ENCODE measurements around the gene PTPN22. TPM values are rescaled to one million over a fixed set of nuclear protein-coding genes. Genes with fewer than 3 reads are reported as not detected.
A peak's percentile ranks its signal among the peaks of the same experiment; 100 is the strongest.

Gene PTPN22
- polyA plus RNA-seq, 1 experiment: 0.02 TPM

- H3K4me3 ChIP-seq (ENCODE audit: low read depth, low read length): no peak overlapping the region
- no peaks in the 10 kb centered on the region for H3K27me3 ChIP-seq (ENCODE audit: control insufficient read depth, insufficient read depth, low read length)
- ChIA-PET POLR2A (no interaction called here), CTCF (interaction anchor here (0.9 to 1.0 kb wide), 2 partner anchors 11 to 15 kb away, joined by 3 to 4 read pairs; partner anchors contain the start of gene BCL2L15)
- no peak for DNase-seq (ENCODE audit: low read depth)
- no peaks in the 10 kb centered on the region for H3K36me3 ChIP-seq (ENCODE audit: control insufficient read depth, insufficient read depth, low read length)
- no peak for TF ChIP-seq CTCF (IDR thresholded peaks at IDR 0.05; ENCODE audit: insufficient read depth, low read depth, low read length)
These were observed 865 bp upstream of the PTPN22 start for GRCh38 chr1:113872219-113872935.

- ChIA-PET CTCF (interaction anchor here (1.5 to 2.1 kb wide), 2 partner anchors 10 to 58 kb away, joined by 3 to 6 read pairs; partner anchors contain the start of gene HIPK1), POLR2A (no interaction called here)
- Histone ChIP-seq H3K4me3 (ENCODE audit: low read depth, low read length) (no peak overlapping the region), H3K27me3 (ENCODE audit: control insufficient read depth, insufficient read depth, low read length) (no peaks in the 10 kb centered on the region), H3K36me3 (ENCODE audit: control insufficient read depth, insufficient read depth, low read length) (no peaks in the 10 kb centered on the region)
- DNase-seq (ENCODE audit: low read depth): no peak
- no peak for TF ChIP-seq CTCF (IDR thresholded peaks at IDR 0.05; ENCODE audit: insufficient read depth, low read depth, low read length)
These were observed 734 bp downstream of the PTPN22 start for GRCh38 chr1:113870778-113871177.

GRCh38 chr1:113868387-113869083, 3.0 kb downstream of the PTPN22 start:
- H3K4me3 ChIP-seq (ENCODE audit: low read depth, low read length): no peak overlapping the region
- H3K27me3 ChIP-seq (ENCODE audit: control insufficient read depth, insufficient read depth, low read length): no peaks in the 10 kb centered on the region
- no peak for DNase-seq (ENCODE audit: low read depth)
- POLR2A ChIA-PET: interaction anchor here (0.6 kb wide), 1 partner anchor 17 kb away, joined by 3 read pairs; no protein-coding TSS in a partner anchor
- CTCF ChIA-PET: interaction anchor here (0.9 to 2.1 kb wide), 2 partner anchors 8 to 16 kb away, joined by 3 to 6 read pairs; no protein-coding TSS in a partner anchor
- no peaks in the 10 kb centered on the region for H3K36me3 ChIP-seq (ENCODE audit: control insufficient read depth, insufficient read depth, low read length)
- no peak for TF ChIP-seq CTCF (IDR thresholded peaks at IDR 0.05; ENCODE audit: insufficient read depth, low read depth, low read length)

DNA sequence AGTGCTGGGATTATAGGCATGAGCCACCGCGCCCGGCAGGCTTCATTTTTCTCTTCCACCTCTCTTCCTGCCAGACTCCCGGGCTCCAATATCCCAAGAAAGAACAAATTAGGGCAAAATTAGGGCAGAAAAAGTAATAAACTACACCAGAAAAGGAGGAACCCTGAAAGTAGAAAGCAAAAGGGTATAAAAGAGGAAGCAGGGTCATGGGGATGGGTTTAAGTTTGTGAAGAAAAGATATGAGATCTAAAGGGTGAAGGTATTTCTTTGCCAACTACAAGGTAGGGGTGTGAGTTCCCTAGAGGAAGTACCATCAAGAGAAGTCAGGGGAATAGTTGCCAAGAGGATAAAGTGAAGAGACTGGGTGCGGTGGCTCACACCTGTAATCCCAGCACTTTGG, 9.9 kb downstream of the PTPN22 start:
- POLR2A ChIA-PET: no interaction called here
- H3K36me3 ChIP-seq (ENCODE audit: control insufficient read depth, insufficient read depth, low read length): no peaks in the 10 kb centered on the region
- CTCF ChIA-PET: interaction anchor here (1.8 kb wide), 1 partner anchor 8 kb away, joined by 6 read pairs; no protein-coding TSS in a partner anchor
- TF ChIP-seq CTCF (IDR thresholded peaks at IDR 0.05; ENCODE audit: insufficient read depth, low read depth, low read length): no peak
- no peak overlapping the region for H3K4me3 ChIP-seq (ENCODE audit: low read depth, low read length)
- no peaks in the 10 kb centered on the region for H3K27me3 ChIP-seq (ENCODE audit: control insufficient read depth, insufficient read depth, low read length)
- no peak for DNase-seq (ENCODE audit: low read depth)

GRCh38 chr1:113860891-113861290, 10.6 kb downstream of the PTPN22 start:
- Histone ChIP-seq H3K36me3 (ENCODE audit: control insufficient read depth, insufficient read depth, low read length) (no peaks in the 10 kb centered on the region), H3K4me3 (ENCODE audit: low read depth, low read length) (no peak overlapping the region), H3K27me3 (ENCODE audit: control insufficient read depth, insufficient read depth, low read length) (no peaks in the 10 kb centered on the region)
- CTCF ChIA-PET: interaction anchor here (0.6 to 1.8 kb wide), 3 partner anchors 9 to 20 kb away, joined by 3 to 6 read pairs (median 3); no protein-coding TSS in a partner anchor
- POLR2A ChIA-PET: interaction anchor here (0.6 kb wide), 1 partner anchor 57 kb away, joined by 4 read pairs; no protein-coding TSS in a partner anchor
- peak; percentile 30 for DNase-seq (ENCODE audit: low read depth)
- no peak for TF ChIP-seq CTCF (IDR thresholded peaks at IDR 0.05; ENCODE audit: insufficient read depth, low read depth, low read length)
